Subcutaneous adipose tissue (tissue), 4 donors: Measurements from ENCODE around the gene FGFR1OP2. TPM values are rescaled to one million over a fixed set of nuclear protein-coding genes. Genes with fewer than 3 reads are reported as not detected.

Source experiments
- CTCF ChIP-seq: fragments of 450-650 bp; IDR thresholded peaks from one replicate; pipeline ENCODE4 v1.5.1; 2016; ENCODE audit warnings: low read depth, mild to moderate bottlenecking, control low read depth, antibody characterized with exemption, moderate library complexity
- total RNA-seq, 4 donors: library from RNA; depleted of rRNA; stranded (reverse); fragments of >200 nt; gene quantifications; one replicate each; pipeline ENCODE4 v1.1.0, GENCODE V29; 2016

The FGFR1OP2 gene
- total RNA-seq, 4 donors from 2014 or later, result 61.2 to 110 (median 82.6) TPM

GRCh38 chr12:27013611-27014084 is 75.4 kb downstream of the FGFR1OP2 start:
- TF ChIP-seq CTCF, result no peak

DNA sequence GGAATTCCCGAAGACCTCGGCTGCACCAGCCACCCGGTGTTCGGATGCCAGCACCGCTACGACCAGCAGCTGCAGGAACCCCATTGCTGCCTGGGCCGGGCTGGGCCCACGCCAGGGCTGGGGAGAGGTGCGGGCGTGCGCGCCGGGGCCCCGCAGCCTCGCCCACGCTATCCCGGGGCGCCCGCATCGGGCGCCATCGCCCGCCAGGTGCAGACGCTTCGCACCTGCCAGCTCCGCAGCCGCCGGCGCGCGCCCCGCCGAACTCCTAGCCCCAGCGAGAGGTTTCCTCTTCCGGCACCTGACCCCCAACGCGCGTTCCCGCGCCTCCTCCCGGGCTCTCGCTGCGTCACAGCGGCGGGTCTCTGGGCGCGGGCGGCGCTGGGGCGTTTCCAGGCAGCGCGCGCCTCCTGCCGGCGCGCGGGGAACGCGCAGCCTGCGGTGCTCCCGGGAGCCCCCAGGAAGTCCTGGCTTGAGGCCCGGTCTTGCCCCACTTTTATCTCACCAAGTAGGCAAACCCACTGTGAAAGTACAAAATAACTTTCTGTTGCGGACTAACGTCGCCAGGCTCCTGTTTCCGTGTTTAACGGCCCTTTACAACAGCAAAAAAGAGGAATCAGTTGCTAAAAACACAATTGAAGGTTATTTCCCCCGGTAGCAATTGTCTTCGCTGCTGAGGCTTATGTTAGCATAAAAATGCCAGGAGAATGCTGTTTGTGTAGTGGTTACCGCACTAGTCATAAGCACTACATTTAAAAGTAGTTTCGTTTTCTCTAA is 76.0 kb downstream of the FGFR1OP2 start, which contains the start of gene TM7SF3:
TM7SF3 (minus strand) TSS at position 300 of the 774 bp plus-strand sequence; CDS start at position 84, 216 bp downstream.
- no peak for TF ChIP-seq CTCF

DNA sequence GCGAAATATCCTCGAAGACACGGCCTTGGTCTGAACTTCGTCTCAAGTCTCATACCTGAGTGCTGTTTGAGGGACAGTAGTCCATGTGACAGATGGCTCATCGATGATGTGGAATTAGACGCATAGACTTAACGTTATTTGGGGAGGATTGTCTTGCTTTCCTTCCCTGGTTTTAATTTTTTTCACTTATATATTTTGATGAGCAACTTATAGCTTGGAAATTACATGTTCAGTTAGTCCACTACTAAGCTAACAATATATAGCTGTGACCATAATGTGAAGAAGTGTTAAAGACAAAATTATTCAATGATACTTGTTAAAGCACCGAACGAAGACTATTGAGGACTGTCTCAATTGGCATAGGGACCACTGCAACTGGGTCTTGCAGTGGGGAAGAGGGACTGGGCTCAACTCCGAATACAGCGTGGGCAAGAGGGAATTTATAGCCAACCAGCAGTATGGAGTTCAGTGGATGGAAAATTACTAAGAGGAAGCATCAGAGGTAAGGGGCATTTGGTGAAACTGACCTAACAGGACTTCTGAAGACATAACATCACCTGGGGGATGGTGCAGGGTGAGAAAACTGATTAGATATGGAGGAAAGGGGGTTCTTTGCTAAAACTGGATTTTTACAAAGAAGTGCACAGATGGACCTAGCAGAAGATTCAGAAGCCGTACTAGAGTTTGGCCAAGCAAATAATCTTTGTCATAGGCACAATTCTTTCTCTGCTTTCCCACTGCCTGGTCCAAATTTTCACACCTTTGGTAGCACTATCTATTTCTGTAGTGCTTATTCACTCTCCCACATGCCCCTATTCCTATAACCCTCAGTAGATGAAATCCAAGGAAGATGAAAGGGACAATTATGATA is 76.8 kb downstream of the FGFR1OP2 start:
- TF ChIP-seq CTCF, result no peak

GRCh38 chr12:27015730-27016076 is 77.4 kb downstream of the FGFR1OP2 start:
- no peak for TF ChIP-seq CTCF

Other genes starting within 250 kb of the FGFR1OP2 start
- 10 to 100 TPM; 34.1 to 53.0 (median 41.0) TPM for gene ITPR2, start 105.3 kb upstream of the FGFR1OP2 start, total RNA-seq
- 10 to 100 TPM; 12.6 to 40.3 (median 20.8) TPM for gene INTS13, start 489 bp upstream of the FGFR1OP2 start, total RNA-seq
- gene TM7SF3, start 75.9 kb downstream of the FGFR1OP2 start, total RNA-seq, result 10 to 100 TPM; 36.8 to 49.5 (median 44.1) TPM
- 10 to 100 TPM; 30.0 to 54.1 (median 38.4) TPM for gene MED21, start 84.1 kb downstream of the FGFR1OP2 start, total RNA-seq
- gene C12orf71, start 144.1 kb downstream of the FGFR1OP2 start, total RNA-seq, result not detected